Panc1 (cell line): Measurements from ENCODE around the gene WNT3.

ENCODE experiments used
- POLR2AphosphoS5 ChIP-seq: IDR thresholded peaks from 2 replicates; pipeline ENCODE4 v1.6.1; 2012; ENCODE audit warnings: mild to moderate bottlenecking, low read depth, low read length, moderate library complexity
- TF ChIP-seq, protein P1 (sequence below): fragments of 450-650 bp; IDR thresholded peaks from 2 replicates; pipeline ENCODE4 v1.5.1; 2017; ENCODE audit warnings: mild to moderate bottlenecking

DNA sequence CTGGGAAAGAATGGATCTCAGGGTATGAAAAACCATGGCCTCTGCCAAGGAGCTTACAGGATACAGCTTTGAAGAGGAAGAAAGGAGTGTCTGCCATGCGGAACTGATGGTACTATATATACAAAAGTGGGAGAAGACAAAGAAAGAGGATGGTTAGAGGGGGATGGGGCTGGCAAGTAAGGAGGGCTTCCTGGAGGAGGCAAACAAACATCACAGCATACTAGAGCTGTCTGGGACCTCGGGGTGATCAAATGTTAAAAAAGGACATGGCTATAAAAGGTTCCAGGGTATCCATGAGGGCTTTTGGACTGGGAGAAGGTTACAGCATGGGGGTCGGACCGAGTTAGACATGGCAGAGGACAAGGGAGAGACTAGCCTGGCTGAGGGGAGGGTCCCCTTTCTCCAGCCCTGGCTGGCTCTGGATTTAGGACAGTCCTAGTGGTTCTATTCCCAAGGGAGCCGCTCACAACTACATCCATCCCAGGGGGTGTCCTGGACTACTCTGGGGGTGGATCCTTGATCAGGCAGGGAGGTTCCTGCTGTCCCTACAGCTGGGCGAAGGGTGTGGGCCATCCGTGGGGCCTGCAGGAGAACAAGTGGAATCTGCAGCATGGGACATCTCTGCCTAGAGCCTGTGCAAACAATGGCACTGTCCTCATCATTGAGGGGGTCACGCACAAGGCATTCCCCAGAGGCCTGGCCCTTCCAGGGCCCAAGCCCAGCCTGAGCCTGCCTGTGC is 45.1 kb upstream of the WNT3 start:
- TF ChIP-seq, protein P1, sequence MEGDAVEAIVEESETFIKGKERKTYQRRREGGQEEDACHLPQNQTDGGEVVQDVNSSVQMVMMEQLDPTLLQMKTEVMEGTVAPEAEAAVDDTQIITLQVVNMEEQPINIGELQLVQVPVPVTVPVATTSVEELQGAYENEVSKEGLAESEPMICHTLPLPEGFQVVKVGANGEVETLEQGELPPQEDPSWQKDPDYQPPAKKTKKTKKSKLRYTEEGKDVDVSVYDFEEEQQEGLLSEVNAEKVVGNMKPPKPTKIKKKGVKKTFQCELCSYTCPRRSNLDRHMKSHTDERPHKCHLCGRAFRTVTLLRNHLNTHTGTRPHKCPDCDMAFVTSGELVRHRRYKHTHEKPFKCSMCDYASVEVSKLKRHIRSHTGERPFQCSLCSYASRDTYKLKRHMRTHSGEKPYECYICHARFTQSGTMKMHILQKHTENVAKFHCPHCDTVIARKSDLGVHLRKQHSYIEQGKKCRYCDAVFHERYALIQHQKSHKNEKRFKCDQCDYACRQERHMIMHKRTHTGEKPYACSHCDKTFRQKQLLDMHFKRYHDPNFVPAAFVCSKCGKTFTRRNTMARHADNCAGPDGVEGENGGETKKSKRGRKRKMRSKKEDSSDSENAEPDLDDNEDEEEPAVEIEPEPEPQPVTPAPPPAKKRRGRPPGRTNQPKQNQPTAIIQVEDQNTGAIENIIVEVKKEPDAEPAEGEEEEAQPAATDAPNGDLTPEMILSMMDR, result no peak
- TF ChIP-seq POLR2AphosphoS5, result no peak
